ENCODE measurements around the gene TCP11L2.

- TF ChIP-seq EZH2 (IDR thresholded peaks at IDR 0.05; ENCODE audit: insufficient read depth, low read length) (no peak), CTCF (IDR thresholded peaks at IDR 0.05; ENCODE audit: insufficient read depth, low read depth, low read length) (no peak)
Observed at GRCh38 chr12:106307181-106307580, 4.6 kb downstream of the TCP11L2 start.

Data from astrocyte (in vitro differentiated cells and primary cell).